Measurements from ENCODE around the gene SERP2.

The SERP2 gene

GRCh38 chr13:44416744-44417143 is 43.1 kb downstream of the SERP2 start:
- H3K4me3 ChIP-seq (ENCODE audit: low read length) = no peak overlapping the region
- no peaks in the 10 kb centered on the region for H3K36me3 ChIP-seq (ENCODE audit: insufficient read depth, low read length)
- H3K9me3 ChIP-seq (replicated peaks; ENCODE audit: low read length) = no peaks in the 10 kb centered on the region
- no peak overlapping the region for H3K9ac ChIP-seq (ENCODE audit: low read depth, low read length)
- H3K27me3 ChIP-seq (ENCODE audit: control insufficient read depth, insufficient read depth, low read length) = peaks cover 10% of the 10 kb centered on the region
- H3K4me2 ChIP-seq (ENCODE audit: low read length) = no peak overlapping the region
- no peaks in the 10 kb centered on the region for H3K4me1 ChIP-seq (ENCODE audit: control insufficient read depth, insufficient read depth, low read length)

- H3K36me3 ChIP-seq (ENCODE audit: insufficient read depth, low read length) = no peaks in the 10 kb centered on the region
- H3K27me3 ChIP-seq (ENCODE audit: control insufficient read depth, insufficient read depth, low read length) = peaks cover 10% of the 10 kb centered on the region
- H3K4me3 ChIP-seq (ENCODE audit: low read length) = no peak overlapping the region
- H3K4me2 ChIP-seq (ENCODE audit: low read length) = no peak overlapping the region
- H3K4me1 ChIP-seq (ENCODE audit: control insufficient read depth, insufficient read depth, low read length) = no peaks in the 10 kb centered on the region
- no peak overlapping the region for H3K9ac ChIP-seq (ENCODE audit: low read depth, low read length)
- H3K9me3 ChIP-seq (replicated peaks; ENCODE audit: low read length) = no peaks in the 10 kb centered on the region
Measured at GRCh38 chr13:44417446-44417845, 43.8 kb downstream of the SERP2 start.

- H3K4me1 ChIP-seq (ENCODE audit: control insufficient read depth, insufficient read depth, low read length) = no peaks in the 10 kb centered on the region
- H3K27me3 ChIP-seq (ENCODE audit: control insufficient read depth, insufficient read depth, low read length) = peaks cover 11% of the 10 kb centered on the region
Measured at GRCh38 chr13:44417876-44418275, 44.3 kb downstream of the SERP2 start.

GRCh38 chr13:44420376-44421220 is 47.0 kb downstream of the SERP2 start:
- no peaks in the 10 kb centered on the region for H3K4me1 ChIP-seq (ENCODE audit: control insufficient read depth, insufficient read depth, low read length)
- H3K36me3 ChIP-seq (ENCODE audit: insufficient read depth, low read length) = no peaks in the 10 kb centered on the region
- no peak overlapping the region for H3K4me2 ChIP-seq (ENCODE audit: low read length)
- no peak overlapping the region for H3K4me3 ChIP-seq (ENCODE audit: low read length)
- H3K9me3 ChIP-seq (replicated peaks; ENCODE audit: low read length) = no peaks in the 10 kb centered on the region
- no peak overlapping the region for H3K9ac ChIP-seq (ENCODE audit: low read depth, low read length)
- peaks cover 16% of the 10 kb centered on the region for H3K27me3 ChIP-seq (ENCODE audit: control insufficient read depth, insufficient read depth, low read length)

More at GRCh38 chr13:44417876-44418275, 44.3 kb downstream of the SERP2 start:
- no peak overlapping the region for H3K9ac ChIP-seq (ENCODE audit: low read depth, low read length)
- H3K4me2 ChIP-seq (ENCODE audit: low read length) = no peak overlapping the region
- no peaks in the 10 kb centered on the region for H3K9me3 ChIP-seq (replicated peaks; ENCODE audit: low read length)
- no peaks in the 10 kb centered on the region for H3K36me3 ChIP-seq (ENCODE audit: insufficient read depth, low read length)
- H3K4me3 ChIP-seq (ENCODE audit: low read length) = no peak overlapping the region

GRCh38 chr13:44421853-44422525 is 48.4 kb downstream of the SERP2 start:
- no peak overlapping the region for H3K4me2 ChIP-seq (ENCODE audit: low read length)
- peaks cover 16% of the 10 kb centered on the region for H3K27me3 ChIP-seq (ENCODE audit: control insufficient read depth, insufficient read depth, low read length)
- no peaks in the 10 kb centered on the region for H3K9me3 ChIP-seq (replicated peaks; ENCODE audit: low read length)
- H3K4me3 ChIP-seq (ENCODE audit: low read length) = no peak overlapping the region
- no peaks in the 10 kb centered on the region for H3K36me3 ChIP-seq (ENCODE audit: insufficient read depth, low read length)
- H3K4me1 ChIP-seq (ENCODE audit: control insufficient read depth, insufficient read depth, low read length) = no peaks in the 10 kb centered on the region
- H3K9ac ChIP-seq (ENCODE audit: low read depth, low read length) = no peak overlapping the region

GRCh38 chr13:44422755-44423643 is 49.4 kb downstream of the SERP2 start:
- H3K4me1 ChIP-seq (ENCODE audit: control insufficient read depth, insufficient read depth, low read length) = no peaks in the 10 kb centered on the region
- no peak overlapping the region for H3K4me2 ChIP-seq (ENCODE audit: low read length)
- H3K9ac ChIP-seq (ENCODE audit: low read depth, low read length) = no peak overlapping the region
- no peaks in the 10 kb centered on the region for H3K9me3 ChIP-seq (replicated peaks; ENCODE audit: low read length)
- H3K4me3 ChIP-seq (ENCODE audit: low read length) = no peak overlapping the region
- no peaks in the 10 kb centered on the region for H3K36me3 ChIP-seq (ENCODE audit: insufficient read depth, low read length)
- peaks cover 16% of the 10 kb centered on the region for H3K27me3 ChIP-seq (ENCODE audit: control insufficient read depth, insufficient read depth, low read length)

- Histone ChIP-seq H3K27me3 (ENCODE audit: control insufficient read depth, insufficient read depth, low read length) (peaks cover 16% of the 10 kb centered on the region), H3K9me3 (replicated peaks; ENCODE audit: low read length) (no peaks in the 10 kb centered on the region), H3K4me3 (ENCODE audit: low read length) (no peak overlapping the region), H3K4me2 (ENCODE audit: low read length) (no peak overlapping the region), H3K4me1 (ENCODE audit: control insufficient read depth, insufficient read depth, low read length) (no peaks in the 10 kb centered on the region), H3K36me3 (ENCODE audit: insufficient read depth, low read length) (no peaks in the 10 kb centered on the region), H3K9ac (ENCODE audit: low read depth, low read length) (no peak overlapping the region)
Measured at GRCh38 chr13:44423824-44424223, 50.2 kb downstream of the SERP2 start.

- Histone ChIP-seq H3K9ac (ENCODE audit: low read depth, low read length) (no peak overlapping the region), H3K4me2 (ENCODE audit: low read length) (no peak overlapping the region), H3K9me3 (replicated peaks; ENCODE audit: low read length) (no peaks in the 10 kb centered on the region), H3K4me3 (ENCODE audit: low read length) (no peak overlapping the region), H3K4me1 (ENCODE audit: control insufficient read depth, insufficient read depth, low read length) (no peaks in the 10 kb centered on the region), H3K36me3 (ENCODE audit: insufficient read depth, low read length) (no peaks in the 10 kb centered on the region), H3K27me3 (ENCODE audit: control insufficient read depth, insufficient read depth, low read length) (peaks cover 16% of the 10 kb centered on the region)
Measured at GRCh38 chr13:44425041-44425814, 51.6 kb downstream of the SERP2 start.

- Histone ChIP-seq H3K36me3 (ENCODE audit: insufficient read depth, low read length) (no peaks in the 10 kb centered on the region), H3K9ac (ENCODE audit: low read depth, low read length) (no peak overlapping the region), H3K27me3 (ENCODE audit: control insufficient read depth, insufficient read depth, low read length) (peaks cover 16% of the 10 kb centered on the region), H3K4me2 (ENCODE audit: low read length) (no peak overlapping the region), H3K9me3 (replicated peaks; ENCODE audit: low read length) (no peaks in the 10 kb centered on the region), H3K4me3 (ENCODE audit: low read length) (no peak overlapping the region), H3K4me1 (ENCODE audit: control insufficient read depth, insufficient read depth, low read length) (no peaks in the 10 kb centered on the region)
Measured at GRCh38 chr13:44425815-44426078, 52.1 kb downstream of the SERP2 start.

- Histone ChIP-seq H3K4me3 (ENCODE audit: low read length) (no peak overlapping the region), H3K9me3 (replicated peaks; ENCODE audit: low read length) (no peaks in the 10 kb centered on the region), H3K27me3 (ENCODE audit: control insufficient read depth, insufficient read depth, low read length) (peaks cover 14% of the 10 kb centered on the region)
Measured at GRCh38 chr13:44426461-44426860, 52.8 kb downstream of the SERP2 start.

GRCh38 chr13:44429311-44429710 is 55.7 kb downstream of the SERP2 start:
- no peak overlapping the region for H3K4me2 ChIP-seq (ENCODE audit: low read length)
- no peak overlapping the region for H3K4me3 ChIP-seq (ENCODE audit: low read length)
- peaks cover 16% of the 10 kb centered on the region for H3K36me3 ChIP-seq (ENCODE audit: insufficient read depth, low read length)
- H3K9me3 ChIP-seq (replicated peaks; ENCODE audit: low read length) = no peaks in the 10 kb centered on the region
- H3K4me1 ChIP-seq (ENCODE audit: control insufficient read depth, insufficient read depth, low read length) = peaks cover 6% of the 10 kb centered on the region
- no peak overlapping the region for H3K9ac ChIP-seq (ENCODE audit: low read depth, low read length)
- no peaks in the 10 kb centered on the region for H3K27me3 ChIP-seq (ENCODE audit: control insufficient read depth, insufficient read depth, low read length)

More at GRCh38 chr13:44426461-44426860, 52.8 kb downstream of the SERP2 start:
- no peaks in the 10 kb centered on the region for H3K36me3 ChIP-seq (ENCODE audit: insufficient read depth, low read length)
- no peak overlapping the region for H3K9ac ChIP-seq (ENCODE audit: low read depth, low read length)
- H3K4me1 ChIP-seq (ENCODE audit: control insufficient read depth, insufficient read depth, low read length) = no peaks in the 10 kb centered on the region
- H3K4me2 ChIP-seq (ENCODE audit: low read length) = no peak overlapping the region
